Kidney (tissue), 14 donors: ENCODE measurements around the gene KCNB1. TPM values are rescaled to one million over a fixed set of nuclear protein-coding genes. Genes with fewer than 3 reads are reported as not detected.

Experiments
- DNase-seq, 5 donors: peaks; one replicate each; pipeline ENCODE4 v3.0.0-alpha.2; 2013 to 2020
- FAIRE-seq: peaks from 2 replicates; lab custom pipeline; 2012; peaks lifted over from hg19 to GRCh38; lab: Jason Lieb, UNC
- H3K27ac ChIP-seq, 2 donors: one replicate each; pipeline ENCODE4 v1.7.0; 2013; ENCODE audit warnings: low read depth in 2 of 2, low read length in 2 of 2, inconsistent platforms in 1 of 2
- H3K27me3 ChIP-seq: one replicate; pipeline ENCODE4 v1.7.1; 2013; ENCODE audit warnings: low read length, inconsistent platforms; ENCODE audit not compliant: control insufficient read depth, insufficient read depth
- H3K36me3 ChIP-seq, 3 donors: one replicate each; pipeline versions ENCODE4 v1.7.0 to v1.7.1; 2013; ENCODE audit warnings: low read length in 3 of 3, control low read depth in 1 of 3, inconsistent platforms in 1 of 3; ENCODE audit not compliant: insufficient read depth in 3 of 3, control insufficient read depth in 2 of 3
- H3K4me1 ChIP-seq, 3 donors: one replicate each; pipeline versions ENCODE4 v1.7.0 to v1.7.1; 2013; ENCODE audit warnings: low read length in 3 of 3, inconsistent platforms in 1 of 3, low read depth in 1 of 3; ENCODE audit not compliant: control insufficient read depth in 2 of 3, insufficient read depth in 2 of 3
- H3K4me3 ChIP-seq, 3 donors: one replicate each; pipeline versions ENCODE4 v1.7.0 to v1.8.1; 2013; ENCODE audit warnings: low read length in 3 of 3, control low read depth in 1 of 3, inconsistent platforms in 1 of 3
- H3K9ac ChIP-seq, 3 donors: one replicate each; pipeline versions ENCODE4 v1.7.0 to v1.7.1; 2013; ENCODE audit warnings: low read length in 3 of 3, control low read depth in 1 of 3, inconsistent platforms in 1 of 3
- H3K9me3 ChIP-seq, 3 donors: one replicate each; pipeline versions ENCODE4 v1.7.0 to v1.7.1; 2013; ENCODE audit warnings: low read length in 3 of 3, control low read depth in 1 of 3, inconsistent platforms in 1 of 3; ENCODE audit not compliant: control insufficient read depth in 2 of 3, insufficient read depth in 1 of 3
- intact Hi-C: fragments of 100-400 bp; cut with DNase I; formaldehyde crosslinking; loops from one replicate; pipeline ENCODE4 v1.11.1; 2022
- polyA plus RNA-seq: library from polyadenylated mRNA; stranded (reverse); fragments of 350-450 nt; fragmentation: Illumina TruSeq; extraction: RNeasy Lipid Tissue Mini Kit (QIAGEN cat#74804); gene quantifications from one replicate; pipeline ENCODE4 v1.2.3, GENCODE V29; 2014; ENCODE audit warnings: low read depth, low replicate concordance; ENCODE audit not compliant: insufficient read depth
- total RNA-seq: library from RNA; stranded (reverse); fragmentation: NEBNext Ultra II Directional; extraction: Animal tissue kit (Norgen Biotek cat#: 25700); gene quantifications from one replicate; pipeline ENCODE4 v1.2.1, GENCODE V29; 2021
- TF ChIP-seq, protein P1 (sequence below): IDR thresholded peaks from 3 replicates; pipeline ENCODE4 v1.5.1; 2012; ENCODE audit warnings: mild to moderate bottlenecking, moderate library complexity, borderline replicate concordance; ENCODE audit not compliant: insufficient read depth; ENCODE audit errors: extremely low read depth
- donor health status: control.
- donor health status: control.
- donor health status: control.
- donor health status: control.
- donor health status: control.
- donor health status: DM: yes; HTN: yes; CAD: no.
- donor health status: Normal renal cell carcinoma (clear cell type).

The KCNB1 gene
- total and polyA plus RNA-seq, 2 donors from 2014 or later: 0.26 to 1.2 TPM

DNA sequence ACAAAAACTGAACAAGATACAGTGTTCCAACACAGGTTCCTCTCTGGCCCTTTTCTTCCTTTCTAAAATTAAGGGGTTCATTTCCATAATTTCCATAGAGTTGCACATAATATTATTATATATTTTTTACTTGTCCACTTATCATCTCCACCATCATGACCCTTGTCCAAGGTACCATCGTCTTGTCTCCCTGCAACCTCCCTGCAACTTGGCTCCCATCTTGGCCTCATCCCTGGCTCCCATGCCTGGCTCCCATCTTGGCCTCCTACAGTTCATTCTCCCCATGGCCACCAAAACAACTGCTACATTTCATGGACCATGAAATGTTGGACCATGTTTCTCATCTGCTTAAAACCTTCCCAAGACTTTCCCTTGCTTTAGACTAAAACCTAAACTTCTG is 3.1 kb upstream of the KCNB1 start:
- H3K27me3 ChIP-seq: no peaks in the 10 kb centered on the region
- no peak overlapping the region for H3K9ac ChIP-seq
- peaks cover 0 to 3% (median 0%) of the 10 kb centered on the region in 3 donors for H3K4me1 ChIP-seq
- TF ChIP-seq, protein P1, sequence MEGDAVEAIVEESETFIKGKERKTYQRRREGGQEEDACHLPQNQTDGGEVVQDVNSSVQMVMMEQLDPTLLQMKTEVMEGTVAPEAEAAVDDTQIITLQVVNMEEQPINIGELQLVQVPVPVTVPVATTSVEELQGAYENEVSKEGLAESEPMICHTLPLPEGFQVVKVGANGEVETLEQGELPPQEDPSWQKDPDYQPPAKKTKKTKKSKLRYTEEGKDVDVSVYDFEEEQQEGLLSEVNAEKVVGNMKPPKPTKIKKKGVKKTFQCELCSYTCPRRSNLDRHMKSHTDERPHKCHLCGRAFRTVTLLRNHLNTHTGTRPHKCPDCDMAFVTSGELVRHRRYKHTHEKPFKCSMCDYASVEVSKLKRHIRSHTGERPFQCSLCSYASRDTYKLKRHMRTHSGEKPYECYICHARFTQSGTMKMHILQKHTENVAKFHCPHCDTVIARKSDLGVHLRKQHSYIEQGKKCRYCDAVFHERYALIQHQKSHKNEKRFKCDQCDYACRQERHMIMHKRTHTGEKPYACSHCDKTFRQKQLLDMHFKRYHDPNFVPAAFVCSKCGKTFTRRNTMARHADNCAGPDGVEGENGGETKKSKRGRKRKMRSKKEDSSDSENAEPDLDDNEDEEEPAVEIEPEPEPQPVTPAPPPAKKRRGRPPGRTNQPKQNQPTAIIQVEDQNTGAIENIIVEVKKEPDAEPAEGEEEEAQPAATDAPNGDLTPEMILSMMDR: no peak
- H3K4me3 ChIP-seq: no peak overlapping the region
- intact Hi-C loops: no loop called here
- no peak overlapping the region for H3K27ac ChIP-seq
- H3K36me3 ChIP-seq: no peaks in the 10 kb centered on the region
- H3K9me3 ChIP-seq: no peaks in the 10 kb centered on the region
- DNase-seq (no peak), FAIRE-seq (no peak)

DNA sequence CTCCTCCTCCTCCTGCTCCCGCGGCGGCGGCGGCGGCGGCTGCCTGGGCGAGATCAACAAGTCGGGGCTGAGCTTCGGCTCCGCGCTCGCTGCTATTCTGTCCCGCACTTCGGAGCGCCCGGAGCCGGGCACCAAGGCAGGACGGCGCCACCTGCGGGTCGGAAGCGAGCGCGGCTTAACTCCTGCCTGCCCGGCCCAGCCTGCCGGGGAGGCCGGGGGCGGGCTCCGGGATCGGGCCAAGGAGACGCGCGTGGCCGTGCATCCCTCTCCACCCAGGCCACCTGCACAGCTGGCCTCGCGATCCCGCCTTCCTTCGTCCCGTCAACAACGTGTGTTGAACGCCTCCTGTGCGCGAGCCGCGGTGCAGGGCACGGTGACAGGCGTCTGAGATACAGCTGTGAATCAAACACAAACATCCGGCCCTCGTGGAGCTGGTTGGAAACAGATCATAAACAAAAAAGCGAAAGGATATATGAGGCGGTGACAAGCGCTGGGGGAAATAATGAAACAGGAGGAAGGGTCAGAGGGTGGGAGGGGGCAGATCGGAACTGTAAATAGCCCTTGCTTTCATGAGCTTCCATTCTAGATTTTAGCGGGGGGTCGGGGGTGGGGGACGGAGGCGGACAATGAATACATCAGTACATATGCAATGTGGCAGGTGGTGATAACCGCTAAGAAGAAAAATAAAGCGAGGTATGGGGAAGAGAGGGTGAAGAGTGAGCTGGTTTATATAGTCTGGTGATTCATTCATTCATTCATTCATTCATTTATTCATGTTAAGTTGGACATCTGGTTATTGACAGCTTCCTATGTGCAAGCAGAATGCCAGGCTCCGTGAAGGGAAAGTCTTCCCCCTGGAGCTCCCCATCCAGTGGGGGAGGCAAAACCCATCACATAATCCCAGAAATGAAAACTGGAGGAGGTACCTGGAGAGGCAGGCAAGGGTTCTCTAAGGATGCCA is 2.0 kb upstream of the KCNB1 start:
- peaks cover 0 to 3% (median 0%) of the 10 kb centered on the region in 3 donors for H3K4me1 ChIP-seq
- H3K4me3 ChIP-seq: peak overlapping the region in 2 of 3 donors; percentile 4 to 48
- no peak overlapping the region for H3K9ac ChIP-seq
- TF ChIP-seq, protein P1: peak; percentile 66
- DNase-seq (peak; percentile 84 to 93 (median 88)), FAIRE-seq (no peak)
- no peaks in the 10 kb centered on the region for H3K27me3 ChIP-seq
- H3K27ac ChIP-seq: no peak overlapping the region
- intact Hi-C loops: no loop called here
- H3K36me3 ChIP-seq: no peaks in the 10 kb centered on the region
- H3K9me3 ChIP-seq: no peaks in the 10 kb centered on the region

DNA sequence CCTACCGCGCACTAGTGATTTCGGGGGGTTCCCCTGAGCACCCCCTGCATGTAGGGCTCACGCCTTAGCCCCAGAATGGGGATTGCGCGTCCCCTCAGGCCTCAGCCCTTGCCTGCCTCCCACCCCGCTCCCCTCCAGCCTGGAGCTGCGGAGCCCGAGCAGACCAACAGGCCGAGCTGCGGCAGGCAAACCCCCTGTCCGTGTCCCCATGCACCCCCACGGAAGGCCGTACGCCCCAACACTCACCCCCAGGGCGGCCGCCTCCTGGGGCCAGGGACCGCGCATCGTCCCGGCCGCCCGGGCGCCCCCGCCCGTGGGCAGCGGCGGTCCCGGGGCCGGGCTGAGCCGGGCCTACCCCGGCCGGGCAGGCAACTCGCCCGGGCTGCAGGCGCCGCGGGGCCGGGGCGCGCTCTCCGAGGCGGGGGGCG is 1.2 kb upstream of the KCNB1 start:
- intact Hi-C loops: no loop called here
- Histone ChIP-seq H3K27ac (no peak overlapping the region), H3K9ac (no peak overlapping the region), H3K9me3 (no peaks in the 10 kb centered on the region), H3K4me1 (peaks cover 0 to 3% (median 0%) of the 10 kb centered on the region in 3 donors), H3K27me3 (no peaks in the 10 kb centered on the region), H3K4me3 (no peak overlapping the region), H3K36me3 (no peaks in the 10 kb centered on the region)
- FAIRE-seq: no peak
- TF ChIP-seq, protein P1: no peak
- DNase-seq: peak in 2 of 5 donors; percentile 57 to 71
